SK-MEL-5 (cell line): Measurements from ENCODE around the gene PRIMA1. TPM values are rescaled to one million over a fixed set of nuclear protein-coding genes. Genes with fewer than 3 reads are reported as not detected.
A peak's percentile ranks its signal among the peaks of the same experiment; 100 is the strongest.

Source experiments
- DNase-seq: peaks from one replicate; pipeline ENCODE4 v3.0.0-alpha.2; 2016; ENCODE audit warnings: low read depth, low spot score
- in situ Hi-C: cut with HindIII; loops from 2 replicates; pipeline ENCODE4 v1.10.0; 2016; ENCODE audit warnings: low sequenced_read_pairs, high pct_unique_total_duplicates, low pct_unique_long_range_greater_than_20kb
- total RNA-seq: library from RNA; depleted of rRNA; stranded (reverse); fragments of >200 nt; shearing (Covaris generic); gene quantifications from 2 replicates; pipeline ENCODE4 v1.2.3, GENCODE V29; 2014

PRIMA1 gene
- total RNA-seq, 1 experiment from 2014 or later: 0.95 TPM

GRCh38 chr14:93799989-93800921 lies 12.0 kb upstream of the PRIMA1 start:
- DNase-seq: no peak
- in situ Hi-C loops: no loop called here

- no peak for DNase-seq
- in situ Hi-C loops: no loop called here
Observed at GRCh38 chr14:93799617-93799988, 11.3 kb upstream of the PRIMA1 start.

- no peak for DNase-seq
- in situ Hi-C loops: no loop called here
Observed at GRCh38 chr14:93797536-93797935, 9.3 kb upstream of the PRIMA1 start.

- DNase-seq: no peak
- in situ Hi-C loops: no loop called here
Observed at GRCh38 chr14:93797071-93797470, 8.8 kb upstream of the PRIMA1 start.

GRCh38 chr14:93794756-93795155 lies 6.5 kb upstream of the PRIMA1 start:
- no peak for DNase-seq
- in situ Hi-C loops: no loop called here

GRCh38 chr14:93793555-93794324 lies 5.5 kb upstream of the PRIMA1 start:
- in situ Hi-C loops: no loop called here
- DNase-seq: no peak

GRCh38 chr14:93792391-93792790 lies 4.1 kb upstream of the PRIMA1 start:
- no peak for DNase-seq
- in situ Hi-C loops: no loop called here

GRCh38 chr14:93790966-93791365 lies 2.7 kb upstream of the PRIMA1 start:
- no peak for DNase-seq
- in situ Hi-C loops: no loop called here

- DNase-seq: no peak
- in situ Hi-C loops: no loop called here
Observed at GRCh38 chr14:93789228-93790130, 1.2 kb upstream of the PRIMA1 start.

GRCh38 chr14:93788543-93789227 lies 400 bp upstream of the PRIMA1 start:
- DNase-seq: peak; percentile 42
- in situ Hi-C loops: no loop called here

GRCh38 chr14:93787465-93788292 lies 606 bp downstream of the PRIMA1 start:
- DNase-seq: no peak
- in situ Hi-C loops: no loop called here

- no peak for DNase-seq
- in situ Hi-C loops: no loop called here
Observed at GRCh38 chr14:93785423-93785822, 2.9 kb downstream of the PRIMA1 start.

GRCh38 chr14:93784878-93785277 lies 3.4 kb downstream of the PRIMA1 start:
- in situ Hi-C loops: no loop called here
- no peak for DNase-seq

- DNase-seq: no peak
- in situ Hi-C loops: no loop called here
Observed at GRCh38 chr14:93780813-93781400, 7.4 kb downstream of the PRIMA1 start.

- in situ Hi-C loops: no loop called here
- DNase-seq: no peak
Observed at GRCh38 chr14:93778856-93779629, 9.2 kb downstream of the PRIMA1 start.

GRCh38 chr14:93778453-93778852 lies 9.8 kb downstream of the PRIMA1 start:
- DNase-seq: no peak
- in situ Hi-C loops: no loop called here
